ENCODE results near the gene BBX.

DNA sequence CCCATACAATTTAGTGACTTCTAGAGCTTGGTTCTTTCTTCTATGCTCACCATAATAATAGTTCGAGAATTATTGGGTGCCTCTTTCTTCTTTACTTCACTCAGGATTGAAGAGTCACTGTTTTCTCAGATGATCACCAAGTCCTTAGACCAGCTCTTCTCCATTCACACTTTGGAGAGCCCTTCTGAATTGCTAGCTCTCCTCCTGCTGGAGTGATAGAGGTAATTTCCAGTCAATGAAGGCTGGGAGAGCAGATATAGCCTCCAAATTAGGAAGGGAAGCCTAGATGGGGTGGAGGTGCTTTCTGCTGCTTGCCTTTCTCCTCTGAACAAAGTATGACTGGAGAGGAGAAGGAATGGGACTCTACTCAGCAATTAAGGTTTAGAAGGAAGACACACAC, 10.7 kb upstream of the BBX start:
- TF ChIP-seq, protein P1, sequence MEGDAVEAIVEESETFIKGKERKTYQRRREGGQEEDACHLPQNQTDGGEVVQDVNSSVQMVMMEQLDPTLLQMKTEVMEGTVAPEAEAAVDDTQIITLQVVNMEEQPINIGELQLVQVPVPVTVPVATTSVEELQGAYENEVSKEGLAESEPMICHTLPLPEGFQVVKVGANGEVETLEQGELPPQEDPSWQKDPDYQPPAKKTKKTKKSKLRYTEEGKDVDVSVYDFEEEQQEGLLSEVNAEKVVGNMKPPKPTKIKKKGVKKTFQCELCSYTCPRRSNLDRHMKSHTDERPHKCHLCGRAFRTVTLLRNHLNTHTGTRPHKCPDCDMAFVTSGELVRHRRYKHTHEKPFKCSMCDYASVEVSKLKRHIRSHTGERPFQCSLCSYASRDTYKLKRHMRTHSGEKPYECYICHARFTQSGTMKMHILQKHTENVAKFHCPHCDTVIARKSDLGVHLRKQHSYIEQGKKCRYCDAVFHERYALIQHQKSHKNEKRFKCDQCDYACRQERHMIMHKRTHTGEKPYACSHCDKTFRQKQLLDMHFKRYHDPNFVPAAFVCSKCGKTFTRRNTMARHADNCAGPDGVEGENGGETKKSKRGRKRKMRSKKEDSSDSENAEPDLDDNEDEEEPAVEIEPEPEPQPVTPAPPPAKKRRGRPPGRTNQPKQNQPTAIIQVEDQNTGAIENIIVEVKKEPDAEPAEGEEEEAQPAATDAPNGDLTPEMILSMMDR (IDR thresholded peaks at IDR 0.05) = no peak
- TF ChIP-seq POLR2A (IDR thresholded peaks at IDR 0.05) = no peak
